Activated CD4-positive, alpha-beta T cell treated with anti-CD3 and anti-CD28 coated beads, Interleukin-2, amount 10 ng/mL, durations not matched to agents 7 days and 5 days (primary cell): ENCODE measurements around the gene ADAMTS12. TPM values are rescaled to one million over a fixed set of nuclear protein-coding genes. Genes with fewer than 3 reads are reported as not detected.

ENCODE experiments used
- CTCF ChIA-PET: fragments of 350-600 bp; sonication (Branson Sonifier 250); formaldehyde crosslinking; loops from one replicate; lab custom pipeline; 2021; ENCODE audit warnings: antibody characterized with exemption; lab: Charles Lee
- POLR2A ChIA-PET: fragments of 350-600 bp; sonication (Branson Sonifier 250); formaldehyde crosslinking; loops from one replicate; lab custom pipeline; 2021; ENCODE audit warnings: antibody characterized with exemption; lab: Charles Lee
- DNase-seq: peaks from one replicate; pipeline ENCODE4 v3.0.0-alpha.2; 2020
- H3K27ac Mint-ChIP-seq: one replicate; pipeline ENCODE4 v1.8.0; 2021; ENCODE audit warnings: mild to moderate bottlenecking, moderate library complexity, mixed read lengths
- H3K27me3 Mint-ChIP-seq: one replicate; pipeline ENCODE4 v1.8.0; 2021; ENCODE audit warnings: mixed read lengths
- H3K36me3 Mint-ChIP-seq: one replicate; pipeline ENCODE4 v1.8.0; 2021; ENCODE audit warnings: low read depth, mixed read lengths
- H3K4me1 Mint-ChIP-seq: one replicate; pipeline ENCODE4 v1.8.0; 2021; ENCODE audit warnings: mixed read lengths
- H3K4me3 Mint-ChIP-seq: one replicate; pipeline ENCODE4 v1.8.0; 2021; ENCODE audit warnings: mild to moderate bottlenecking, moderate library complexity, mixed read lengths
- H3K9me3 Mint-ChIP-seq: one replicate; pipeline ENCODE4 v1.8.0; 2021; ENCODE audit warnings: mixed read lengths
- total RNA-seq, 2 experiments: library from RNA; stranded (reverse); gene quantifications; one replicate each; pipeline ENCODE4 v1.2.3, GENCODE V29; 2021

The ADAMTS12 gene, protein sequence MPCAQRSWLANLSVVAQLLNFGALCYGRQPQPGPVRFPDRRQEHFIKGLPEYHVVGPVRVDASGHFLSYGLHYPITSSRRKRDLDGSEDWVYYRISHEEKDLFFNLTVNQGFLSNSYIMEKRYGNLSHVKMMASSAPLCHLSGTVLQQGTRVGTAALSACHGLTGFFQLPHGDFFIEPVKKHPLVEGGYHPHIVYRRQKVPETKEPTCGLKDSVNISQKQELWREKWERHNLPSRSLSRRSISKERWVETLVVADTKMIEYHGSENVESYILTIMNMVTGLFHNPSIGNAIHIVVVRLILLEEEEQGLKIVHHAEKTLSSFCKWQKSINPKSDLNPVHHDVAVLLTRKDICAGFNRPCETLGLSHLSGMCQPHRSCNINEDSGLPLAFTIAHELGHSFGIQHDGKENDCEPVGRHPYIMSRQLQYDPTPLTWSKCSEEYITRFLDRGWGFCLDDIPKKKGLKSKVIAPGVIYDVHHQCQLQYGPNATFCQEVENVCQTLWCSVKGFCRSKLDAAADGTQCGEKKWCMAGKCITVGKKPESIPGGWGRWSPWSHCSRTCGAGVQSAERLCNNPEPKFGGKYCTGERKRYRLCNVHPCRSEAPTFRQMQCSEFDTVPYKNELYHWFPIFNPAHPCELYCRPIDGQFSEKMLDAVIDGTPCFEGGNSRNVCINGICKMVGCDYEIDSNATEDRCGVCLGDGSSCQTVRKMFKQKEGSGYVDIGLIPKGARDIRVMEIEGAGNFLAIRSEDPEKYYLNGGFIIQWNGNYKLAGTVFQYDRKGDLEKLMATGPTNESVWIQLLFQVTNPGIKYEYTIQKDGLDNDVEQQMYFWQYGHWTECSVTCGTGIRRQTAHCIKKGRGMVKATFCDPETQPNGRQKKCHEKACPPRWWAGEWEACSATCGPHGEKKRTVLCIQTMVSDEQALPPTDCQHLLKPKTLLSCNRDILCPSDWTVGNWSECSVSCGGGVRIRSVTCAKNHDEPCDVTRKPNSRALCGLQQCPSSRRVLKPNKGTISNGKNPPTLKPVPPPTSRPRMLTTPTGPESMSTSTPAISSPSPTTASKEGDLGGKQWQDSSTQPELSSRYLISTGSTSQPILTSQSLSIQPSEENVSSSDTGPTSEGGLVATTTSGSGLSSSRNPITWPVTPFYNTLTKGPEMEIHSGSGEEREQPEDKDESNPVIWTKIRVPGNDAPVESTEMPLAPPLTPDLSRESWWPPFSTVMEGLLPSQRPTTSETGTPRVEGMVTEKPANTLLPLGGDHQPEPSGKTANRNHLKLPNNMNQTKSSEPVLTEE (N-terminal part only)
- not detected for total RNA-seq

DNA sequence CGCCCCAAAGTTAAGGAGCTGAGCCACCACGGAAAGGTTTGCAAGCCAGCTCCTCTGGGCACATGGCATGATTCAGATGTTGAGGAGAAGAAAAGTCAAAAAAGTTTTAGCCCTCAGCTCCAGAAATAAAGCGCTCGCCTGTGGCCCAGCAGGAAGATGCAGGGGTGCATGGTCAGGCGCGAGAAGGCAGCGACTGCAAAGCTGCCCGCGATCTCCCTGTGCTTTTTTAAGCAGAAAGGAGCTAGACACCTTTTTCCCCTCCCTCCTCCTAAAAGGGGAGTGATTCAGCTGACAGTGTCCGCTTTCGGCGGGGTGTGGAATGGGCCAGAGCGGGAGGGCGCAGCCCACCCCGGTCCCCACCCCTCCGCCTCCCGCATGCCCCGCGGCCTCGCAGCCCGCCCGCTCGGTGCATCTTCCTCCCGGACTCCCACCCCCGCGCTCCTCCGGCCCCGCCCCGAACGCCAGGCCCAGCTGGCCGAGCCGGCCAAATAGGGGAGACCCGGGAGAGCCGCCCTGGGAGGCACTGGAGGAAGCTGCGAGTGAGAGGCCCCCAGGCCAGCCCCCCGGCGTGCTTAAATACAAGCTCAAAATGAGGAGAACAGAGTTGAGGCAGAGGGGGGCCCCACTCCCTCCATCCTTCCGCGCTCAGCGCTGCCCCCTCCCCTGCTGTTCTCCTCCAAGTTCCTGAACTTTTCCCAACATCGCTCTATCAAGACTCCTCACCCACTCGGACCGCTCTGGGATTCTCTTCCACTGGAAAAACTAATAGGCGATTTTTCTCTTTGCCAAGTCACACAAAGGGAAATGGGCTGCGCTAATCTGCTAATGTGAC, at the start of gene ADAMTS12:
Gene ADAMTS12, minus strand, starts transcription at position 203 of the 832 bp plus-strand sequence. Its CDS starts 134 bp downstream, at position 69.
- peaks cover 2% of the 10 kb centered on the region for H3K4me1 Mint-ChIP-seq
- no peak for DNase-seq
- H3K9me3 Mint-ChIP-seq, result no peaks in the 10 kb centered on the region
- ChIA-PET CTCF (no interaction called here), POLR2A (no interaction called here)
- no peak within 1 kb of the TSS for H3K4me3 Mint-ChIP-seq
- H3K27me3 Mint-ChIP-seq, result peaks cover 62% of the 10 kb centered on the region
- H3K27ac Mint-ChIP-seq, result no peak within 1 kb of the TSS
- no peaks in the 10 kb centered on the region for H3K36me3 Mint-ChIP-seq

DNA sequence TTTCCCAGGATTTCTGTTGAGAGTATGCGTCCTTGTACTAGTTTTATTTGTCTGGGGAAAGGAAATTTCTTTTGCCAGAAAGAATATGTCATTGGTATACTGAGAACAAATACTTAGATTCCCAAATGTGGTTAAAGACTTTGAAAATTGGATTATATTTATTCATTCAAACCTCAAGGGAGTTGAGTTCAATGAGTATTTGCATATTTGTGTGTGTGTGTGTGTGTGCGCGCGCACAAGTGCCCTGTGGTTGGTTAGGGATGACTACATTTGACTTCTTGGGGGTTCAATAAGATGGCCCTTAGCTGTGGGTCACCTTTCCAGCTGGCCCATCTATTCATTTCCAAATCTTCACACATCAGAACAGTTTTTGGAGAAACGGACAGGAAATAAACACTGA, 49.3 kb upstream of the ADAMTS12 start:
- no peak overlapping the region for H3K27ac Mint-ChIP-seq
- DNase-seq, result no peak
- ChIA-PET CTCF (no interaction called here), POLR2A (no interaction called here)
- H3K4me3 Mint-ChIP-seq, result no peak overlapping the region
- no peaks in the 10 kb centered on the region for H3K4me1 Mint-ChIP-seq
- H3K36me3 Mint-ChIP-seq, result no peaks in the 10 kb centered on the region
- H3K27me3 Mint-ChIP-seq, result peaks cover 47% of the 10 kb centered on the region
- H3K9me3 Mint-ChIP-seq, result no peaks in the 10 kb centered on the region

DNA sequence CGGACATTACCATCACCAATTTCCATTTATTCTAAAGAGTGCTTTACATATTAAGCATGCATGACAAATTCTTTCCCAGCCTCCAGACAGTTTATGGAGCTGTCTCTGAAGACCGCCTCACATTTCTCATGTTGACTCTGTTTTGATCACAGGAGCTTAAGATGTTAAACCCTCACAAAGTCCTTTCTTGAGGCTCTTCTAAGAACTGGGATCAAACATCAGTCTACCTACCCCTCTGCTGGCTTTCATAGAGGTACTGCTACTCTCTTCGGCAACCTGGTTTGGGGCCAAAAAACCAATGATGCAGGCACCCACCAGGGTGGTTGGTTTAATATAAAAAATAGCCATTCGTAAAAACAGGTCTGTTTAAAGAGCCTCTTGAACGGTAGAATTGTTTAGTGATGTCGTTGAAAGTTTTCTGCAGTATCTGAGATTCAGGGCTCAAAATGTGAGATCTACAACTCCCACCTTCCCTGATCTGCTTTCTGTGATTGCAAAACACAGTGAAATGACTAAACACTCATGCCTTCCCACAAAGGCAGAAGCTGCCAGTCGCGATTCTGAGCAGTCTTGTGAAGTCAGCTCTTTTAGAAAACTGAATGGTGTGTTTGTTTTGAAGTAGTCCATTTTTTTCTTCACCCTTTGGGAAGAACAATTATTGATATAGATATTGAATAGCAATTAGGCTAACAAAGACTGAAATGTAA, 47.9 kb upstream of the ADAMTS12 start:
- Mint-ChIP-seq H3K9me3 (no peaks in the 10 kb centered on the region), H3K4me3 (no peak overlapping the region), H3K36me3 (no peaks in the 10 kb centered on the region), H3K27me3 (peaks cover 58% of the 10 kb centered on the region), H3K27ac (no peak overlapping the region), H3K4me1 (no peaks in the 10 kb centered on the region)
- DNase-seq, result no peak
- CTCF ChIA-PET, result no interaction called here
- POLR2A ChIA-PET, result no interaction called here

DNA sequence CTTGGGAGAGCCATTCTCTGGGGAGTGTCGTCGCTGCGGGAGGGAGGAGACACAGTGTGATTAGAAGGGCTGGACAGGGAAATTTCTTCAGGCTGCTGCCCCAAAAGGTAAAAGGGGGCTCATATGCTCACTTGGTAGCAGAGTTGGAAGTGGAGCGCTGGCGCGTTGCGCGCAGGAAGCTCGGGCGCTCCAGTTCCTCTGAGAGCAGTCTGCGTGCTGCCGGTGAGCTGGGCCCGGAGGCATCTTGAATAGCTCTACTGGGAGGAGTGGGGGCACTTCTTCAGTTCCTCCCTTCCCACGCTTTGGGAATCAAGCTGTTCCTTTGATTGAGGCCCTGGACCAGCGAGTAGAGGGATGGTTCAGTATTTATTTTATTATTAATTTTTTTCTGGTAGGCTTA, 47.1 kb upstream of the ADAMTS12 start:
- H3K4me1 Mint-ChIP-seq, result no peaks in the 10 kb centered on the region
- H3K27me3 Mint-ChIP-seq, result peaks cover 63% of the 10 kb centered on the region
- H3K4me3 Mint-ChIP-seq, result no peak overlapping the region
- CTCF ChIA-PET, result no interaction called here
- DNase-seq, result no peak
- H3K9me3 Mint-ChIP-seq, result no peaks in the 10 kb centered on the region
- H3K36me3 Mint-ChIP-seq, result no peaks in the 10 kb centered on the region
- no peak overlapping the region for H3K27ac Mint-ChIP-seq
- POLR2A ChIA-PET, result no interaction called here

DNA sequence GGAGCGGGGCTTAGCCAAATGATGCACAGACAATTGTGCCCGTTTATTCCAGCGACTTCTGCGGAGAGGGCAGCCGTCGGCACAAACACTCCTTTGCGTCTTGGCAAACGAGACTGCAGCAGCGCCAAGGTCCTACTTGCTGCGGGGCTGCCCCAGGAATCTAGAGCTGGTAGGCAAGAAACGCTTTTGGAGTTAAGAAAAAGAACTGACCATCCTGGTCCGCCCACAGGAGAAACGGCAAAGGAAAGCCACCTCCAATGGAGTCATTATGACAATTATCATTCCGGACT, 46.7 kb upstream of the ADAMTS12 start:
- Mint-ChIP-seq H3K27ac (no peak overlapping the region), H3K27me3 (peaks cover 63% of the 10 kb centered on the region), H3K4me1 (no peaks in the 10 kb centered on the region), H3K9me3 (no peaks in the 10 kb centered on the region), H3K4me3 (no peak overlapping the region), H3K36me3 (no peaks in the 10 kb centered on the region)
- DNase-seq, result no peak
- POLR2A ChIA-PET, result no interaction called here
- CTCF ChIA-PET, result no interaction called here

DNA sequence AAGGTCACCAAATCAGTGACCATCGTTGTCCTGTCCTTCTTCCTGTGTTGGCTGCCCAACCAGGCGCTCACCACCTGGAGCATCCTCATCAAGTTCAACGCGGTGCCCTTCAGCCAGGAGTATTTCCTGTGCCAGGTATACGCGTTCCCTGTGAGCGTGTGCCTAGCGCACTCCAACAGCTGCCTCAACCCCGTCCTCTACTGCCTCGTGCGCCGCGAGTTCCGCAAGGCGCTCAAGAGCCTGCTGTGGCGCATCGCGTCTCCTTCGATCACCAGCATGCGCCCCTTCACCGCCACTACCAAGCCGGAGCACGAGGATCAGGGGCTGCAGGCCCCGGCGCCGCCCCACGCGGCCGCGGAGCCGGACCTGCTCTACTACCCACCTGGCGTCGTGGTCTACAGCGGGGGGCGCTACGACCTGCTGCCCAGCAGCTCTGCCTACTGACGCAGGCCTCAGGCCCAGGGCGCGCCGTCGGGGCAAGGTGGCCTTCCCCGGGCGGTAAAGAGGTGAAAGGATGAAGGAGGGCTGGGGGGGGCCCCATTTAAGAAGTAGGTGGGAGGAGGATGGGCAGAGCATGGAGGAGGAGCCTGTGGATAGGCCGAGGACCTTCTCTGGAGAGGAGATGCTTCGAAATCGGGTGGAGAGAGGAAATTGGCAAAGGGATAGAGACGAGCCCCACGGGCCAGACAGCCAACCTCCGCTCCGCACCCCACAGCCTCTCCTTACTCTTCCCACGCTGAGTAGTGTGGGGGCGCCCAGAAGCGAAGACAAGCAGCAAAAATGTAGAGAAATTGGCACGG, 46.1 kb upstream of the ADAMTS12 start:
- H3K9me3 Mint-ChIP-seq, result no peaks in the 10 kb centered on the region
- peaks cover 63% of the 10 kb centered on the region for H3K27me3 Mint-ChIP-seq
- H3K36me3 Mint-ChIP-seq, result no peaks in the 10 kb centered on the region
- no peak overlapping the region for H3K27ac Mint-ChIP-seq
- no peaks in the 10 kb centered on the region for H3K4me1 Mint-ChIP-seq
- DNase-seq, result no peak
- no peak overlapping the region for H3K4me3 Mint-ChIP-seq
- CTCF ChIA-PET, result no interaction called here
- POLR2A ChIA-PET, result no interaction called here

DNA sequence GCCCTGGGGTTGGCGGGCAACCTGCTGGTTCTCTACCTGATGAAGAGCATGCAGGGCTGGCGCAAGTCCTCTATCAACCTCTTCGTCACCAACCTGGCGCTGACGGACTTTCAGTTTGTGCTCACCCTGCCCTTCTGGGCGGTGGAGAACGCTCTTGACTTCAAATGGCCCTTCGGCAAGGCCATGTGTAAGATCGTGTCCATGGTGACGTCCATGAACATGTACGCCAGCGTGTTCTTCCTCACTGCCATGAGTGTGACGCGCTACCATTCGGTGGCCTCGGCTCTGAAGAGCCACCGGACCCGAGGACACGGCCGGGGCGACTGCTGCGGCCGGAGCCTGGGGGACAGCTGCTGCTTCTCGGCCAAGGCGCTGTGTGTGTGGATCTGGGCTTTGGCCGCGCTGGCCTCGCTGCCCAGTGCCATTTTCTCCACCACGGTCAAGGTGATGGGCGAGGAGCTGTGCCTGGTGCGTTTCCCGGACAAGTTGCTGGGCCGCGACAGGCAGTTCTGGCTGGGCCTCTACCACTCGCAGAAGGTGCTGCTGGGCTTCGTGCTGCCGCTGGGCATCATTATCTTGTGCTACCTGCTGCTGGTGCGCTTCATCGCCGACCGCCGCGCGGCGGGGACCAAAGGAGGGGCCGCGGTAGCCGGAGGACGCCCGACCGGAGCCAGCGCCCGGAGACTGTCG, 45.4 kb upstream of the ADAMTS12 start:
- Mint-ChIP-seq H3K4me1 (no peaks in the 10 kb centered on the region), H3K9me3 (no peaks in the 10 kb centered on the region), H3K4me3 (no peak overlapping the region), H3K27me3 (peaks cover 63% of the 10 kb centered on the region), H3K27ac (no peak overlapping the region), H3K36me3 (no peaks in the 10 kb centered on the region)
- POLR2A ChIA-PET, result no interaction called here
- no peak for DNase-seq
- CTCF ChIA-PET, result no interaction called here

DNA sequence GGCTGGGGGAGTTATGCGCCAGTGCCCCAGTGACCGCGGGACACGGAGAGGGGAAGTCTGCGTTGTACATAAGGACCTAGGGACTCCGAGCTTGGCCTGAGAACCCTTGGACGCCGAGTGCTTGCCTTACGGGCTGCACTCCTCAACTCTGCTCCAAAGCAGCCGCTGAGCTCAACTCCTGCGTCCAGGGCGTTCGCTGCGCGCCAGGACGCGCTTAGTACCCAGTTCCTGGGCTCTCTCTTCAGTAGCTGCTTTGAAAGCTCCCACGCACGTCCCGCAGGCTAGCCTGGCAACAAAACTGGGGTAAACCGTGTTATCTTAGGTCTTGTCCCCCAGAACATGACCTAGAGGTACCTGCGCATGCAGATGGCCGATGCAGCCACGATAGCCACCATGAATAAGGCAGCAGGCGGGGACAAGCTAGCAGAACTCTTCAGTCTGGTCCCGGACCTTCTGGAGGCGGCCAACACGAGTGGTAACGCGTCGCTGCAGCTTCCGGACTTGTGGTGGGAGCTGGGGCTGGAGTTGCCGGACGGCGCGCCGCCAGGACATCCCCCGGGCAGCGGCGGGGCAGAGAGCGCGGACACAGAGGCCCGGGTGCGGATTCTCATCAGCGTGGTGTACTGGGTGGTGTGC, 44.7 kb upstream of the ADAMTS12 start, which contains the start of gene RXFP3:
Gene RXFP3, plus strand, starts transcription at position 6 of the 636 bp plus-strand sequence. Its CDS starts 355 bp downstream, at position 361.
- H3K27ac Mint-ChIP-seq, result no peak within 1 kb of the TSS
- H3K4me1 Mint-ChIP-seq, result no peaks in the 10 kb centered on the region
- no peaks in the 10 kb centered on the region for H3K36me3 Mint-ChIP-seq
- no peak within 1 kb of the TSS for H3K4me3 Mint-ChIP-seq
- peaks cover 58% of the 10 kb centered on the region for H3K27me3 Mint-ChIP-seq
- CTCF ChIA-PET, result no interaction called here
- DNase-seq, result no peak
- H3K9me3 Mint-ChIP-seq, result no peaks in the 10 kb centered on the region
- POLR2A ChIA-PET, result no interaction called here

DNA sequence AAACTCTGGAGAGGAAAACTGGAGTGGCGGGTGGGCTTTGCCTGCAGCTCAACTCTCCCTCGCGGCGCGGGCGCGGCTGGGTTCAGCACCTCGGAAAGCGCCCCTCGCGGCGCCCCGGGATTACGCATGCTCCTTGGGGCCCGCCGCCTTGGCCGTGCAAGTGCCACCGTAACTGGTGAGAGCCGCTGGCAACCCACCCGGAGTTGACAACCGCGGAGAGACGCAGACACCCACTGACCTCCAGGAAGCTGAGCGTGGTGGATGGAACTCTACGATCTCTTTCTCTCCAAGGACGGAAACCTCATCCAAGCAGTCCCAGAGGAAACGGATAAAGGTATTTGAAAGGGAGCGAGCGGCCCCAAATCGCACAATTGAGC, 44.2 kb upstream of the ADAMTS12 start:
- peak; percentile 58 for DNase-seq
- H3K4me3 Mint-ChIP-seq, result no peak overlapping the region
- ChIA-PET POLR2A (no interaction called here), CTCF (interaction anchor here (1.2 to 1.3 kb wide), 2 partner anchors 12 to 130 kb away, joined by 3 to 8 read pairs; no protein-coding TSS in a partner anchor)
- H3K36me3 Mint-ChIP-seq, result no peaks in the 10 kb centered on the region
- H3K4me1 Mint-ChIP-seq, result no peaks in the 10 kb centered on the region
- H3K27ac Mint-ChIP-seq, result no peak overlapping the region
- no peaks in the 10 kb centered on the region for H3K9me3 Mint-ChIP-seq
- H3K27me3 Mint-ChIP-seq, result peaks cover 55% of the 10 kb centered on the region

DNA sequence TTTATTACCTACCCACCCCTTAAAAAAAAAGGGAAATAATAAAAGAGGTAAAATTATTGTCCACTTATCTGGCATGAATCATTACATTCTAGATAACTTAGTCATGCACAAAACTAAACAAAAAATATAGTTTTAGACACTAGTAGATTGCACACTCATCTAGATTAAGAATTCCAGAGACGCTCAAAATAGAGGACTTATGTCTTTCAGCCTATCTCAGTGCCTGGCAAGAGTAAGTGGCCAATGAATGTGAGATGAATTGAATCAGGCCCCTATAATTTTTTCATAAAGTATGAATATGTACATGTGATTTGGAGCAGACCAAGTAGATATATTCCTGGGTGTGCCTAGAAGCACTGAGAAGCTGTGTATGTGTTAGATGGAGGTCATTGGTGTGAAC, 42.4 kb upstream of the ADAMTS12 start:
- ChIA-PET CTCF (interaction anchor here (0.8 to 1.3 kb wide), 4 partner anchors 31 to 499 kb away, joined by 3 to 8 read pairs (median 3); no protein-coding TSS in a partner anchor), POLR2A (no interaction called here)
- H3K27ac Mint-ChIP-seq, result no peak overlapping the region
- H3K4me3 Mint-ChIP-seq, result no peak overlapping the region
- H3K36me3 Mint-ChIP-seq, result no peaks in the 10 kb centered on the region
- no peaks in the 10 kb centered on the region for H3K4me1 Mint-ChIP-seq
- peaks cover 40% of the 10 kb centered on the region for H3K27me3 Mint-ChIP-seq
- DNase-seq, result no peak
- no peaks in the 10 kb centered on the region for H3K9me3 Mint-ChIP-seq
